HFF-Myc (cell line): ENCODE measurements around the gene FAM89B.
A peak's percentile ranks its signal among the peaks of the same experiment; 100 is the strongest.

Source experiments
- DNase-seq: peaks from one replicate; pipeline ENCODE4 v3.0.0-alpha.2; 2011; ENCODE audit warnings: low read depth; ENCODE audit errors: extremely low read depth
- H3K4me3 ChIP-seq: replicated peaks from 2 replicates; pipeline ENCODE4 v1.5.1; 2011; ENCODE audit warnings: low read depth, mild to moderate bottlenecking, control low read depth, low read length
- CTCF ChIP-seq: IDR thresholded peaks from 2 replicates; pipeline ENCODE4 v1.5.1; 2012; ENCODE audit warnings: mild to moderate bottlenecking, low read depth, low read length, control low read depth; ENCODE audit errors: missing control alignments

FAM89B gene

GRCh38 chr11:65592858-65593517 is 20.6 kb downstream of the FAM89B start:
- no peak for TF ChIP-seq CTCF
- no peak overlapping the region for H3K4me3 ChIP-seq
- no peak for DNase-seq

GRCh38 chr11:65593518-65594414 is 21.4 kb downstream of the FAM89B start:
- DNase-seq, result no peak
- TF ChIP-seq CTCF, result peak; percentile 74
- no peak overlapping the region for H3K4me3 ChIP-seq

GRCh38 chr11:65595131-65595530 is 22.8 kb downstream of the FAM89B start:
- no peak for DNase-seq
- H3K4me3 ChIP-seq, result no peak overlapping the region
- TF ChIP-seq CTCF, result no peak

- H3K4me3 ChIP-seq, result no peak within 1 kb of the TSS
- TF ChIP-seq CTCF, result no peak
- DNase-seq, result no peak
These were observed 23.4 kb downstream of the FAM89B start, which contains the start of gene KCNK7 for GRCh38 chr11:65595543-65596281. Gene KCNK7 (minus strand): TSS chr11:65595800. CDS start chr11:65595772, 28 bp downstream.

- H3K4me3 ChIP-seq, result no peak overlapping the region
- no peak for DNase-seq
- no peak for TF ChIP-seq CTCF
These were observed 24.2 kb downstream of the FAM89B start for GRCh38 chr11:65596520-65596919.

GRCh38 chr11:65598258-65598699 is 25.9 kb downstream of the FAM89B start:
- TF ChIP-seq CTCF, result no peak
- no peak for DNase-seq
- no peak overlapping the region for H3K4me3 ChIP-seq
